Esophagus muscularis mucosa (tissue), 4 donors: ENCODE results near the gene TRIM33. TPM values are rescaled to one million over a fixed set of nuclear protein-coding genes. Genes with fewer than 3 reads are reported as not detected.

Experiments
- DNase-seq: peaks from one replicate; pipeline ENCODE4 v3.0.0-alpha.2; 2017; ENCODE audit errors: extremely low spot score
- H3K27ac ChIP-seq, 4 donors: fragments of 200-600 bp; sonication (generic); replicated peaks in 1 of 4; 1 replicate in 3 of 4; 2 replicates in 1 of 4; pipeline ENCODE4 v1.5.1; 2016 to 2019; ENCODE audit warnings: mild to moderate bottlenecking in 1 of 4
- H3K27me3 ChIP-seq, 4 donors: fragments of 200-600 bp; sonication (generic); one replicate each; pipeline versions ENCODE4 v1.5.1 to v1.6.0; 2016 to 2019
- H3K36me3 ChIP-seq, 4 donors: fragments of 200-600 bp; sonication (generic); one replicate each; pipeline ENCODE4 v1.5.1; 2016 to 2019
- H3K4me1 ChIP-seq, 4 donors: fragments of 200-600 bp; sonication (generic); one replicate each; pipeline ENCODE4 v1.5.1; 2016 to 2019
- H3K4me3 ChIP-seq, 4 donors: fragments of 200-600 bp; sonication (generic); 1 replicate in 2 of 4; 2 replicates in 2 of 4; pipeline ENCODE4 v1.5.1; 2016 to 2019; ENCODE audit warnings: mild to moderate bottlenecking in 4 of 4, moderate library complexity in 1 of 4
- H3K9me3 ChIP-seq, 4 donors: fragments of 200-600 bp; sonication (generic); 1 replicate in 3 of 4; 2 replicates in 1 of 4; pipeline ENCODE4 v1.5.1; 2016 to 2019
- EP300 ChIP-seq: sonication (generic); formaldehyde crosslinking; IDR thresholded peaks from one replicate; pipeline ENCODE4 v1.6.1; 2017; ENCODE audit warnings: antibody characterized with exemption
- POLR2A ChIP-seq: fragments of 450-650 bp; IDR thresholded peaks from one replicate; pipeline ENCODE4 v1.6.1; 2017; ENCODE audit warnings: antibody characterized with exemption, moderate library complexity, mild to moderate bottlenecking, low read depth
- POLR2AphosphoS5 ChIP-seq, 2 donors: sonication (generic); formaldehyde crosslinking; IDR thresholded peaks; one replicate each; pipeline ENCODE4 v1.6.1; 2017; ENCODE audit warnings: antibody characterized with exemption in 2 of 2
- WGBS: methylation state at CpG from one replicate; pipeline ENCODE4 v1.1.5; 2018; 5-methylcytosine and 5-hydroxymethylcytosine counted together
- intact Hi-C: fragments of 100-400 bp; cut with DNase I; formaldehyde crosslinking; loops from one replicate; pipeline ENCODE4 v1.15.1; 2023
- total RNA-seq, 4 donors: library from RNA; depleted of rRNA; stranded (reverse); fragments of >200 nt; gene quantifications; one replicate each; pipeline versions ENCODE4 v1.1.0 to v1.2.1, GENCODE V29; 2016
- TF ChIP-seq, protein P1 (sequence below), 3 experiments: fragments of 200-600 bp in 2 of 3; fragments of 450-650 bp in 1 of 3; sonication (generic) in 2 of 3; IDR thresholded peaks; one replicate each; pipeline ENCODE4 v1.5.1; 2017 to 2019; ENCODE audit warnings: antibody characterized with exemption in 3 of 3, mild to moderate bottlenecking in 2 of 3, moderate library complexity in 1 of 3

The TRIM33 gene
- total RNA-seq, 4 donors from 2014 or later: 28.0 to 36.6 (median 29.5) TPM

DNA sequence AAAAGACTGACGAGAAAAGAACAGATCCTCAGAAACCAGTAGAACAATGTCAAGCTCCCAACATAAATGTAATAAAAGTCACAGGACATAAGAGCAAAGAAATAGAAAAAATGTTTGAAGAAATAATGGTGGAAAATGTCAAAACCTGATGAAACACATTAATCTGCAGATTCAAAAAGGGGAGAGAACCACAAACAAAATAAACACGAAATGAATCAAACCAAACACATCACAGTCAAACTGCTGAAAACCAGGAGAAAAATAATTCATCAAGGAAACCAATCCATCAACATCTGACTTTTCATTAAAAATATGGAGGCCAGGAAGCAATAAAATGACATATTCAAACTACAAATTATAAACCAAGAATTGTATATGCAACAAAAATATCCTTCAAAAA is 31.9 kb downstream of the TRIM33 start:
- no peaks in the 10 kb centered on the region for H3K9me3 ChIP-seq
- H3K27ac ChIP-seq: no peak overlapping the region
- peaks cover 0 to 21% (median 8%) of the 10 kb centered on the region in 4 donors for H3K4me1 ChIP-seq
- no peaks in the 10 kb centered on the region for H3K27me3 ChIP-seq
- no peak for DNase-seq
- H3K36me3 ChIP-seq: no peaks in the 10 kb centered on the region
- H3K4me3 ChIP-seq: no peak overlapping the region
- TF ChIP-seq EP300 (no peak), POLR2A (no peak), POLR2AphosphoS5 (IDR thresholded peaks at IDR 0.05) (no peak)
- TF ChIP-seq, protein P1, sequence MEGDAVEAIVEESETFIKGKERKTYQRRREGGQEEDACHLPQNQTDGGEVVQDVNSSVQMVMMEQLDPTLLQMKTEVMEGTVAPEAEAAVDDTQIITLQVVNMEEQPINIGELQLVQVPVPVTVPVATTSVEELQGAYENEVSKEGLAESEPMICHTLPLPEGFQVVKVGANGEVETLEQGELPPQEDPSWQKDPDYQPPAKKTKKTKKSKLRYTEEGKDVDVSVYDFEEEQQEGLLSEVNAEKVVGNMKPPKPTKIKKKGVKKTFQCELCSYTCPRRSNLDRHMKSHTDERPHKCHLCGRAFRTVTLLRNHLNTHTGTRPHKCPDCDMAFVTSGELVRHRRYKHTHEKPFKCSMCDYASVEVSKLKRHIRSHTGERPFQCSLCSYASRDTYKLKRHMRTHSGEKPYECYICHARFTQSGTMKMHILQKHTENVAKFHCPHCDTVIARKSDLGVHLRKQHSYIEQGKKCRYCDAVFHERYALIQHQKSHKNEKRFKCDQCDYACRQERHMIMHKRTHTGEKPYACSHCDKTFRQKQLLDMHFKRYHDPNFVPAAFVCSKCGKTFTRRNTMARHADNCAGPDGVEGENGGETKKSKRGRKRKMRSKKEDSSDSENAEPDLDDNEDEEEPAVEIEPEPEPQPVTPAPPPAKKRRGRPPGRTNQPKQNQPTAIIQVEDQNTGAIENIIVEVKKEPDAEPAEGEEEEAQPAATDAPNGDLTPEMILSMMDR (IDR thresholded peaks at IDR 0.05): no peak
- intact Hi-C loops: no loop called here
- WGBS: 90% methylated on average over 2 of the region's 2 CpGs

DNA sequence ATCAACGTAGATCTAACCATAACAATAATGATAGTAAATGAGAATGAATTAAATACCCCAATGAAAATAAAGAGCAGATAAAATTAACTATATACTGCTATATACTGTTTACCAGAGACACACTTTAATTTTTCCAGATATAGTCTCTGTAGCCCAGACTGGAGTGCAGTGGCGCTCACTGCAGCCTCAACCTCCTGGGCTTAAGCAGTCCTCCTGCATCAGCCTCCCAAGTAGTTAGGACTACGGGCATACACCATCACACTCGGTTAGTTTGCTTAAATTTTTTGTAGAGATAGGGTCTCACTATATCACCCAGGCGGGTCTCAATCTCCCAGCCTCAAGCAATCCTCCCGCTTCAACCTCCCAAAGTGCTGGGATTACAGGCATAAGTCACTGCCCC is 37.2 kb downstream of the TRIM33 start:
- Histone ChIP-seq H3K4me3 (no peak overlapping the region), H3K9me3 (no peaks in the 10 kb centered on the region), H3K36me3 (no peaks in the 10 kb centered on the region), H3K27ac (no peak overlapping the region), H3K4me1 (peaks cover 5 to 19% (median 9%) of the 10 kb centered on the region in 4 donors), H3K27me3 (no peaks in the 10 kb centered on the region)
- intact Hi-C loops: no loop called here
- no peak for TF ChIP-seq POLR2A
- DNase-seq: no peak
- WGBS: 92% methylated on average over 6 of the region's 6 CpGs

DNA sequence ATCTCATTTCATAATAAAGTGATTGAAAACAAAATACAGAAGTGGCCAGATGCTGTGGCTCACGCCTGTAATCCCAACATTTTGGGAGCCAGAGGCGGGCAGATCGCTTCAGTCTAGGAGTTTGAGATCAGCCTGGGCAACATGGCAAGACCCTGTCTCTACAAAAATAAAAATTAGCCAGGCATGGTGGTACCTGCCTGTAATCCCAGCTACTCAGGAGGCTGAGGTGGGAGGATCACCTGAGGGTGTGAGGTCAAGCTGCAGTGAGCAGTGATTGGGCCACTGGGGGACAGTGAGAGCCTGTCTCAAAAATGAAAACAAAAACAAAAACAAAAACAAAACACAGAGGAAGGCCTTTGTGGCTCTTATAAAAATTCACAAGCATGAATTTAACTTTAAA is 38.6 kb downstream of the TRIM33 start:
- Histone ChIP-seq H3K9me3 (no peaks in the 10 kb centered on the region), H3K27ac (no peak overlapping the region), H3K4me3 (no peak overlapping the region), H3K36me3 (no peaks in the 10 kb centered on the region), H3K4me1 (peaks cover 9 to 26% (median 17%) of the 10 kb centered on the region in 4 donors), H3K27me3 (no peaks in the 10 kb centered on the region)
- intact Hi-C loops: no loop called here
- WGBS: 91% methylated on average over 3 of the region's 3 CpGs
- TF ChIP-seq, protein P1 (IDR thresholded peaks at IDR 0.05): no peak
- TF ChIP-seq POLR2AphosphoS5 (IDR thresholded peaks at IDR 0.05): no peak
- no peak for TF ChIP-seq EP300
- no peak for TF ChIP-seq POLR2A
- DNase-seq: no peak

DNA sequence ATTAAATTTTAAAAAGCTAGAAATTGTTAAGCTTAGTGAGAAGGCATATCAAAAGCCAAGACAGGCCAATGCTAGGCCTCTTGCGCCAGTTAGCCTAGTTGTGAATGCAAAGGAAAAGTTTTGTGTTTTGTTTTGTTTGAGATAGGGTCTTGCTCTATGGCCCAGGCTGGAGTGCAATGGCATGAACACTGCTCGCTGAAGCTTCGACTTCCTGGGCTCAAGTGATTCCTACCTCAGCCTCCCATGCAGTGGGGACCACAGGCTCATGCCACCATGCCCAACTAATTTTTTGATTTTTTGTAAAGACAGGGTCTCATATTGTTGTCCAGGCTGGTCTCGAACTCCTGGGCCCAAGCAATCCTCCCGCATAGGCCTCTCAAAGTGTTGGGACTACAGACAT is 40.3 kb downstream of the TRIM33 start:
- Histone ChIP-seq H3K4me3 (no peak overlapping the region), H3K27ac (no peak overlapping the region), H3K27me3 (no peaks in the 10 kb centered on the region), H3K4me1 (peaks cover 10 to 31% (median 18%) of the 10 kb centered on the region in 4 donors), H3K9me3 (no peaks in the 10 kb centered on the region), H3K36me3 (no peaks in the 10 kb centered on the region)
- DNase-seq: no peak
- no peak for TF ChIP-seq POLR2A
- no peak for TF ChIP-seq EP300
- intact Hi-C loops: no loop called here
- WGBS: 78% methylated on average over 5 of the region's 5 CpGs

DNA sequence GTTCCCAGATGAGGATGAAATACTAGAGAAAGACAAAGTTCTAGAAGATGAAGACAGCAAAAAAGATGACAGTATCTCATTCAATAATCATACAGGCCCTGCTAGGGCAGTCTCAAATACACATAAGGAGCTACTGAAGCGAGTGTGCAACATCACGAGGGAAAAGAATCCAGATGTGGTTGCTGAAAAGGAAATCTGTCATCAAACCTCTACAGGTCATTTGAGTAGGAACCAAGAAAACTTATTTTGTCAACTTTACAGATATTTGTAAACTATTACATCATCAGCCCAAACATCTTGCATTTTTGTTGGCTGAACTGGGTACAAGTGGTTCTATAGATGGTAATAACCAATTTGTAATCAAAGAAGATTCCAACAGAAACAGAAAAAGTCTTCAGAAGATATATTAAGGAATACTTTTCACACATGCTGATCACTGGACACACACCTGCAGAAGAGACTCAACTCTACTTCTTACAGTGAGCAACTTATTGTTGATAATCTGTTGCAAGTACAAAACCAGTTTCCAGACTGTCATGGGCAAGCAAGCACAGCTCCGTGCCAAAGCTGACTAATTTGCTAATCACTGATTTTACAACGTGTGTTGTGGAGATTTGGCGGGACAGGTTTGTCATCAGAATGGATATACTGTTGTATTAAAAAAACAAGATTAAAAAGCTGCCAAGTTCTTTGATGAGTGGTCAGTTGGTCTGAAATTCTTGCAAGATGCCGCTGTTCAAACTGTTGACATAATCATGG is 42.1 kb downstream of the TRIM33 start:
- peaks cover 10 to 21% (median 18%) of the 10 kb centered on the region in 4 donors for H3K4me1 ChIP-seq
- H3K27ac ChIP-seq: no peak overlapping the region
- H3K27me3 ChIP-seq: no peaks in the 10 kb centered on the region
- H3K4me3 ChIP-seq: no peak overlapping the region
- H3K9me3 ChIP-seq: no peaks in the 10 kb centered on the region
- 77% methylated on average over 6 of the region's 6 CpGs for WGBS
- H3K36me3 ChIP-seq: no peaks in the 10 kb centered on the region
- intact Hi-C loops: no loop called here
- no peak for DNase-seq
- no peak for TF ChIP-seq POLR2A
- TF ChIP-seq EP300: no peak
- no peak for TF ChIP-seq POLR2AphosphoS5 (IDR thresholded peaks at IDR 0.05)
- TF ChIP-seq, protein P1 (IDR thresholded peaks at IDR 0.05): no peak

DNA sequence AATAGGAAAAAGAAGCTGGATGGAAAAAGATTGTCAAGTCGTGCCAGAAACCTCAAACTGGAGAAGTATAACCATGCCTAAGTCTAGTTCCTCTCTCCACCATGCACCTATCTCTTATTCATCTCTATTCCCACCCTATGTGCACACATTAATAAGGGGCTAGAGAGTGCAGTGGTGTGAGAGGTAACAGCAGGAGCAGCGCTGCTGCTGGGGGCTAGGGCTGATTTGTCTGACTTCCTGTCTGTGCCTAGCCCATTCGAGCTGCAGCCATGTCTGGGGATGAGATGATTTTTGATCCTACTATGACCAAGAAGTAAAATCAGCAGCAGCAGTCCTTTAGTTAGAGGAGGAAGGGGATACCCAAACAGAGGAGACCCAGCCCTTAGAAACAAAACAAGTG is 43.0 kb downstream of the TRIM33 start:
- Histone ChIP-seq H3K9me3 (no peaks in the 10 kb centered on the region), H3K4me1 (peaks cover 10 to 19% (median 18%) of the 10 kb centered on the region in 4 donors), H3K36me3 (peaks cover 0 to under 1% (median 0%) of the 10 kb centered on the region in 4 donors), H3K27ac (no peak overlapping the region), H3K27me3 (no peaks in the 10 kb centered on the region), H3K4me3 (no peak overlapping the region)
- no peak for TF ChIP-seq EP300
- TF ChIP-seq, protein P1 (IDR thresholded peaks at IDR 0.05): no peak
- no peak for TF ChIP-seq POLR2A
- intact Hi-C loops: no loop called here
- whole genome bisulfite sequencing: 68% methylated on average over 3 of the region's 3 CpGs
- no peak for DNase-seq
